HG02973 (cell line): ENCODE data around the gene OPN1LW.
A peak's percentile ranks its signal among the peaks of the same experiment; 100 is the strongest.
"Not testable (repeated sequence)": the region's sequence is repeated elsewhere in the genome, so short reads cannot be mapped to it uniquely, and the experiment has no call there.

Experiments used
- ATAC-seq: cut with Tn5 transposase; IDR thresholded peaks from one replicate; pipeline ENCODE4 v1.9.1; 2021; ENCODE audit warnings: moderate library complexity; ENCODE audit not compliant: unreplicated experiment

OPN1LW gene

GRCh38 chrX:154144010-154144409 is at the start of gene OPN1LW:
TSS of gene OPN1LW (plus strand) at chrX:154144243. CDS start at chrX:154144284, 41 bp downstream.
- ATAC-seq, result not testable (repeated sequence)

GRCh38 chrX:154094833-154095232 is 49.2 kb upstream of the OPN1LW start:
- ATAC-seq, result no peak

- no peak for ATAC-seq
Measured at GRCh38 chrX:154096140-154097002, 47.7 kb upstream of the OPN1LW start.

GRCh38 chrX:154097003-154097588 is 46.9 kb upstream of the OPN1LW start:
- ATAC-seq, result peak; percentile 40

GRCh38 chrX:154097589-154098541 is 46.2 kb upstream of the OPN1LW start, which contains the start of gene MECP2:
TSS of gene MECP2 (minus strand) at chrX:154097717.
- peak; percentile 75 for ATAC-seq

GRCh38 chrX:154098551-154098950 is 45.5 kb upstream of the OPN1LW start:
- no peak for ATAC-seq

GRCh38 chrX:154113729-154114128 is 30.3 kb upstream of the OPN1LW start:
- no peak for ATAC-seq

GRCh38 chrX:154114652-154115051 is 29.4 kb upstream of the OPN1LW start:
- ATAC-seq, result no peak

- ATAC-seq, result no peak
Measured at GRCh38 chrX:154115071-154115470, 29.0 kb upstream of the OPN1LW start.

- no peak for ATAC-seq
Measured at GRCh38 chrX:154115750-154116149, 28.3 kb upstream of the OPN1LW start.

- ATAC-seq, result no peak
Measured at GRCh38 chrX:154116426-154117211, 27.4 kb upstream of the OPN1LW start.

- no peak for ATAC-seq
Measured at GRCh38 chrX:154117566-154117965, 26.5 kb upstream of the OPN1LW start.

- ATAC-seq, result no peak
Measured at GRCh38 chrX:154120567-154120966, 23.5 kb upstream of the OPN1LW start.

GRCh38 chrX:154121207-154121606 is 22.8 kb upstream of the OPN1LW start:
- no peak for ATAC-seq

- no peak for ATAC-seq
Measured at GRCh38 chrX:154121961-154122360, 22.1 kb upstream of the OPN1LW start.

GRCh38 chrX:154123241-154124219 is 20.5 kb upstream of the OPN1LW start:
- ATAC-seq, result no peak

- no peak for ATAC-seq
Measured at GRCh38 chrX:154125391-154126040, 18.5 kb upstream of the OPN1LW start.

- ATAC-seq, result no peak
Measured at GRCh38 chrX:154126101-154126500, 17.9 kb upstream of the OPN1LW start.

- no peak for ATAC-seq
Measured at GRCh38 chrX:154131955-154132354, 12.1 kb upstream of the OPN1LW start.
